Measurements from ENCODE around the gene C9orf78. TPM values are rescaled to one million over a fixed set of nuclear protein-coding genes. Genes with fewer than 3 reads are reported as not detected.

Gene C9orf78
- total and polyA plus RNA-seq, 9 of the 15 experiments (the other 6 are each of a cell fraction or from before 2014, with no cell fraction given) = 94.6 to 266 (median 202) TPM

DNA sequence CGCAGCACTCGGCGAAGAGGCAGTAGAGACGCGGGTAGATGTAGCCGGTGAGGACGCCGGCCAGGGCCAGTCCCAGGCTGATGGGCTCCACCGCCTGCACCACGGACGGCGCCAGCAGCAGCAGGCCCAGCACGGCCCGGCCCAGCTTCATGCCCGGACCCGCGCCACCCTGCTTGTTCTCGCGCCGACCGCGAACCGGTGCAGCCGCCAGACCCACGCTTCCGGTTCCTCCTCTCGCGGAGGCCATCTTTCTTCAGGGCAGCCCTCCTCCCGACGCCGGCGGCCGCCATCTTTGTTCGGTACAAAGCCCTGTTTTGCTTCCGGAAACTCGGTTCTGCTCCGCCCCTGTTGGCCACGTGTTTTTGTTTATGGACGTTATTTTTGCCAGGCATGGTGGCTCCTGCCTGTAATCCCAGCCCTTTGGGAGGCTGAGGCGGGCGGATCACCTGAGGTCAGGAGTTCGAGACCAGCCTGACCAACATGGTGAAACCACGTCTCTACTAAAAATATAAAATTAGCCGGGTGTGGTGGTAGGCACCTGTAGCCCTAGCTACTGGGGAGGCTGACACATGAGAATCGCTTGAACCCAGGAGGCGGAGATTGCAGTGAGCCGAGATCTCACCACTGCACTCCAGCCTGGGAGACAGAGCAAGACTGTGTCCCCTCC is 11.0 kb downstream of the C9orf78 start, which contains the start of gene TOR1A (continued):
- peak; percentile 73 for TF ChIP-seq E2F4 (CRISPR knock-in tag; IDR thresholded peaks at IDR 0.05; ENCODE audit: low read depth)
- peak; percentile 98 for TF ChIP-seq MXI1 (IDR thresholded peaks at IDR 0.05; ENCODE audit: low read depth, low read length)
- peak; percentile 94 for TF ChIP-seq HDAC2 (IDR thresholded peaks at IDR 0.05)
- TF ChIP-seq GABPA (tag; conservative IDR thresholded peaks at IDR 0.05; ENCODE audit: low read depth) = peak; percentile 97
- peak; percentile 93; the same call in 1 of the 2 replicates for TF ChIP-seq ZNF583 (CRISPR knock-in tag; IDR thresholded peaks at IDR 0.05)
- TF ChIP-seq TGIF2 (CRISPR knock-in tag; IDR thresholded peaks at IDR 0.05) = peak; percentile 71; the same call in 1 of the 2 replicates
- 0 out of 2 replicates have a peak, but pooled peaks have one; percentile 41 for TF ChIP-seq RBM15 (IDR thresholded peaks at IDR 0.05; ENCODE audit: insufficient read depth, low read length)
- TF ChIP-seq FOS (IDR thresholded peaks at IDR 0.05; ENCODE audit: extremely low read depth, insufficient read length) = no peak
- TF ChIP-seq TCF7 (IDR thresholded peaks at IDR 0.05; ENCODE audit: borderline replicate concordance) = peak; percentile 46; the same call in 1 of the 2 replicates
- peak; percentile 65 to 73 for TF ChIP-seq E2F6 (IDR thresholded peaks at IDR 0.05; ENCODE audit: borderline replicate concordance in 1 of 2, extremely low read depth in 1 of 2, insufficient read depth in 1 of 2, insufficient read length in 1 of 2, low read depth in 1 of 2, low read length in 1 of 2, poor library complexity in 1 of 2, severe bottlenecking in 1 of 2)
- TF ChIP-seq, protein P1, sequence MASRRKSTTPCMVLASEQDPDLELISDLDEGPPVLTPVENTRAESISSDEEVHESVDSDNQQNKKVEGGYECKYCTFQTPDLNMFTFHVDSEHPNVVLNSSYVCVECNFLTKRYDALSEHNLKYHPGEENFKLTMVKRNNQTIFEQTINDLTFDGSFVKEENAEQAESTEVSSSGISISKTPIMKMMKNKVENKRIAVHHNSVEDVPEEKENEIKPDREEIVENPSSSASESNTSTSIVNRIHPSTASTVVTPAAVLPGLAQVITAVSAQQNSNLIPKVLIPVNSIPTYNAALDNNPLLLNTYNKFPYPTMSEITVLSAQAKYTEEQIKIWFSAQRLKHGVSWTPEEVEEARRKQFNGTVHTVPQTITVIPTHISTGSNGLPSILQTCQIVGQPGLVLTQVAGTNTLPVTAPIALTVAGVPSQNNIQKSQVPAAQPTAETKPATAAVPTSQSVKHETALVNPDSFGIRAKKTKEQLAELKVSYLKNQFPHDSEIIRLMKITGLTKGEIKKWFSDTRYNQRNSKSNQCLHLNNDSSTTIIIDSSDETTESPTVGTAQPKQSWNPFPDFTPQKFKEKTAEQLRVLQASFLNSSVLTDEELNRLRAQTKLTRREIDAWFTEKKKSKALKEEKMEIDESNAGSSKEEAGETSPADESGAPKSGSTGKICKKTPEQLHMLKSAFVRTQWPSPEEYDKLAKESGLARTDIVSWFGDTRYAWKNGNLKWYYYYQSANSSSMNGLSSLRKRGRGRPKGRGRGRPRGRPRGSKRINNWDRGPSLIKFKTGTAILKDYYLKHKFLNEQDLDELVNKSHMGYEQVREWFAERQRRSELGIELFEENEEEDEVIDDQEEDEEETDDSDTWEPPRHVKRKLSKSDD (conservative IDR thresholded peaks at IDR 0.05; ENCODE audit: low read length) = peak; percentile 100
- TF ChIP-seq NBN (IDR thresholded peaks at IDR 0.05; ENCODE audit: low read depth) = peak; percentile 74; the same call in 1 of the 2 replicates
- TF ChIP-seq, protein P2, sequence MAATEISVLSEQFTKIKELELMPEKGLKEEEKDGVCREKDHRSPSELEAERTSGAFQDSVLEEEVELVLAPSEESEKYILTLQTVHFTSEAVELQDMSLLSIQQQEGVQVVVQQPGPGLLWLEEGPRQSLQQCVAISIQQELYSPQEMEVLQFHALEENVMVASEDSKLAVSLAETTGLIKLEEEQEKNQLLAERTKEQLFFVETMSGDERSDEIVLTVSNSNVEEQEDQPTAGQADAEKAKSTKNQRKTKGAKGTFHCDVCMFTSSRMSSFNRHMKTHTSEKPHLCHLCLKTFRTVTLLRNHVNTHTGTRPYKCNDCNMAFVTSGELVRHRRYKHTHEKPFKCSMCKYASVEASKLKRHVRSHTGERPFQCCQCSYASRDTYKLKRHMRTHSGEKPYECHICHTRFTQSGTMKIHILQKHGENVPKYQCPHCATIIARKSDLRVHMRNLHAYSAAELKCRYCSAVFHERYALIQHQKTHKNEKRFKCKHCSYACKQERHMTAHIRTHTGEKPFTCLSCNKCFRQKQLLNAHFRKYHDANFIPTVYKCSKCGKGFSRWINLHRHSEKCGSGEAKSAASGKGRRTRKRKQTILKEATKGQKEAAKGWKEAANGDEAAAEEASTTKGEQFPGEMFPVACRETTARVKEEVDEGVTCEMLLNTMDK (IDR thresholded peaks at IDR 0.05; ENCODE audit: borderline replicate concordance, insufficient read depth, low read depth, low read length, poor library complexity, severe bottlenecking) = no peak
- no peak for TF ChIP-seq ELK1 (CRISPR knock-in tag; IDR thresholded peaks at IDR 0.05)
- TF ChIP-seq SIN3B (IDR thresholded peaks at IDR 0.05; ENCODE audit: low read depth) = peak; percentile 86
- peak in 1 of 2 experiments; percentile 97; a peak in 2 of 4 replicates for TF ChIP-seq CSDE1 (IDR thresholded peaks at IDR 0.05)
- peak; percentile 66 for TF ChIP-seq ASH1L (IDR thresholded peaks at IDR 0.05; ENCODE audit: borderline replicate concordance, low read depth, partially characterized antibody)
- TF ChIP-seq JUNB (CRISPR knock-in tag; conservative IDR thresholded peaks at IDR 0.05) = no peak
- peak; percentile 94 for TF ChIP-seq ELF4 (CRISPR knock-in tag; IDR thresholded peaks at IDR 0.05)
